GM12878 (cell line): Measurements from ENCODE around the gene CDR2.

ENCODE experiments used
- ATF2 ChIP-seq: IDR thresholded peaks from 2 replicates; pipeline ENCODE4 v1.6.1; 2012; ENCODE audit warnings: low read length, inconsistent platforms
- EZH2 ChIP-seq: IDR thresholded peaks from 2 replicates; pipeline ENCODE4 v1.6.1; 2012; ENCODE audit warnings: low read depth, mild to moderate bottlenecking, control low read depth, inconsistent platforms, low read length, borderline replicate concordance; ENCODE audit not compliant: control insufficient read depth
- FOS ChIP-seq: IDR thresholded peaks from 3 replicates; pipeline ENCODE4 v1.6.1; 2011; ENCODE audit warnings: borderline replicate concordance; ENCODE audit not compliant: insufficient read length; ENCODE audit errors: extremely low read depth
- HDGF ChIP-seq: fragments of 450-650 bp; IDR thresholded peaks from 2 replicates; pipeline ENCODE4 v1.6.1; 2016; ENCODE audit warnings: antibody characterized with exemption
- IRF5 ChIP-seq: fragments of 450-650 bp; IDR thresholded peaks from 2 replicates; pipeline ENCODE4 v1.6.1; 2017; ENCODE audit warnings: borderline replicate concordance
- MEF2A ChIP-seq: IDR thresholded peaks from 2 replicates; pipeline ENCODE4 v1.6.1; 2011; ENCODE audit warnings: low read depth, mild to moderate bottlenecking, low read length, moderate library complexity; ENCODE audit not compliant: insufficient read depth
- NR2C1 ChIP-seq: fragments of 450-650 bp; IDR thresholded peaks from 2 replicates; pipeline ENCODE4 v1.6.1; 2017; ENCODE audit warnings: antibody characterized with exemption, mild to moderate bottlenecking, moderate library complexity
- POLR2A ChIP-seq: IDR thresholded peaks from 2 replicates; pipeline ENCODE4 v1.6.1; 2011; ENCODE audit warnings: low read depth, mild to moderate bottlenecking, low read length
- SRF ChIP-seq, 2 experiments: IDR thresholded peaks; 2 replicates each; pipeline ENCODE4 v1.6.1; 2011; ENCODE audit warnings: low read depth in 2 of 2, low read length in 2 of 2, mild to moderate bottlenecking in 1 of 2, moderate library complexity in 1 of 2
- TAF1 ChIP-seq: IDR thresholded peaks from 2 replicates; pipeline ENCODE4 v1.6.1; 2011; ENCODE audit warnings: mild to moderate bottlenecking, low read depth, low read length, borderline replicate concordance
- TBL1XR1 ChIP-seq: IDR thresholded peaks from 2 replicates; pipeline ENCODE4 v1.6.1; 2012; ENCODE audit warnings: low read depth, low read length, improper control_type of control experiment
- TCF12 ChIP-seq: IDR thresholded peaks from 2 replicates; pipeline ENCODE4 v1.6.1; 2011; ENCODE audit warnings: low read depth, mild to moderate bottlenecking, low read length

- TF ChIP-seq ATF2: no peak
- TF ChIP-seq HDGF: no peak
- no peak for TF ChIP-seq EZH2
- no peak for TF ChIP-seq IRF5
- no peak for TF ChIP-seq FOS
- no peak for TF ChIP-seq TAF1
- no peak for TF ChIP-seq SRF (IDR thresholded peaks at IDR 0.05; ENCODE audit: low read depth in 2 of 2, low read length in 2 of 2)
- TF ChIP-seq MEF2A: no peak
- TF ChIP-seq POLR2A: no peak; the same call in 1 of the 2 replicates
- no peak for TF ChIP-seq TBL1XR1
- no peak for TF ChIP-seq TCF12
- no peak for TF ChIP-seq NR2C1
Measured at GRCh38 chr16:22324787-22325597, 49.4 kb downstream of the CDR2 start.
